ENCODE results near the gene STEAP2.

STEAP2 gene

GRCh38 chr7:90194911-90195809 lies 16.4 kb upstream of the STEAP2 start:
- no peak for FAIRE-seq

- no peak for FAIRE-seq
Observed at GRCh38 chr7:90201500-90202195, 9.9 kb upstream of the STEAP2 start.

GRCh38 chr7:90207956-90208355 lies 3.6 kb upstream of the STEAP2 start:
- no peak for FAIRE-seq

- FAIRE-seq, result no peak
Observed at GRCh38 chr7:90209776-90210175, 1.8 kb upstream of the STEAP2 start.

- no peak for FAIRE-seq
Observed at GRCh38 chr7:90210475-90210874, 1.1 kb upstream of the STEAP2 start.

GRCh38 chr7:90210981-90211380 lies 559 bp upstream of the STEAP2 start:
- no peak for FAIRE-seq

- FAIRE-seq, result no peak
Observed at GRCh38 chr7:90212149-90212495, 582 bp downstream of the STEAP2 start.

- no peak for FAIRE-seq
Observed at GRCh38 chr7:90213521-90213920, 2.0 kb downstream of the STEAP2 start.

GRCh38 chr7:90216080-90216674 lies 4.6 kb downstream of the STEAP2 start:
- no peak for FAIRE-seq

- no peak for FAIRE-seq
Observed at GRCh38 chr7:90216771-90217170, 5.2 kb downstream of the STEAP2 start.

GRCh38 chr7:90222390-90222789 lies 10.8 kb downstream of the STEAP2 start:
- no peak for FAIRE-seq

GRCh38 chr7:90222811-90223725 lies 11.5 kb downstream of the STEAP2 start:
- FAIRE-seq, result no peak

GRCh38 chr7:90224195-90224594 lies 12.7 kb downstream of the STEAP2 start:
- no peak for FAIRE-seq

- no peak for FAIRE-seq
Observed at GRCh38 chr7:90225181-90225580, 13.6 kb downstream of the STEAP2 start.

GRCh38 chr7:90225601-90226000 lies 14.1 kb downstream of the STEAP2 start:
- no peak for FAIRE-seq

- no peak for FAIRE-seq
Observed at GRCh38 chr7:90227259-90227658, 15.7 kb downstream of the STEAP2 start.

- no peak for FAIRE-seq
Observed at GRCh38 chr7:90229682-90230081, 18.1 kb downstream of the STEAP2 start.

GRCh38 chr7:90230834-90231233 lies 19.3 kb downstream of the STEAP2 start:
- FAIRE-seq, result no peak

GRCh38 chr7:90231304-90231703 lies 19.8 kb downstream of the STEAP2 start:
- FAIRE-seq, result no peak

GRCh38 chr7:90232430-90232829 lies 20.9 kb downstream of the STEAP2 start:
- no peak for FAIRE-seq

GRCh38 chr7:90233569-90233968 lies 22.0 kb downstream of the STEAP2 start:
- FAIRE-seq, result no peak

GRCh38 chr7:90236721-90237289 lies 25.3 kb downstream of the STEAP2 start:
- FAIRE-seq, result no peak
